A673 (cell line): Measurements from ENCODE around the gene OGFOD2.

Experiments used
- EZH2 ChIP-seq: fragments of 200-600 bp; sonication (generic); IDR thresholded peaks from 2 replicates; pipeline ENCODE4 v1.6.1; 2017; ENCODE audit warnings: borderline replicate concordance, low read depth, mild to moderate bottlenecking, mixed read lengths, antibody characterized with exemption, low read length; ENCODE audit not compliant: poor library complexity, severe bottlenecking
- TF ChIP-seq, protein P1 (sequence below): fragments of 300-800, 200-600 bp; sonication (generic); conservative IDR thresholded peaks from 2 replicates; pipeline ENCODE4 v1.5.1; 2017; ENCODE audit warnings: low read depth, mild to moderate bottlenecking, antibody characterized with exemption, low read length, moderate library complexity, mixed read lengths

GRCh38 chr12:123010681-123011080 lies 35.6 kb downstream of the OGFOD2 start:
- TF ChIP-seq, protein P1, sequence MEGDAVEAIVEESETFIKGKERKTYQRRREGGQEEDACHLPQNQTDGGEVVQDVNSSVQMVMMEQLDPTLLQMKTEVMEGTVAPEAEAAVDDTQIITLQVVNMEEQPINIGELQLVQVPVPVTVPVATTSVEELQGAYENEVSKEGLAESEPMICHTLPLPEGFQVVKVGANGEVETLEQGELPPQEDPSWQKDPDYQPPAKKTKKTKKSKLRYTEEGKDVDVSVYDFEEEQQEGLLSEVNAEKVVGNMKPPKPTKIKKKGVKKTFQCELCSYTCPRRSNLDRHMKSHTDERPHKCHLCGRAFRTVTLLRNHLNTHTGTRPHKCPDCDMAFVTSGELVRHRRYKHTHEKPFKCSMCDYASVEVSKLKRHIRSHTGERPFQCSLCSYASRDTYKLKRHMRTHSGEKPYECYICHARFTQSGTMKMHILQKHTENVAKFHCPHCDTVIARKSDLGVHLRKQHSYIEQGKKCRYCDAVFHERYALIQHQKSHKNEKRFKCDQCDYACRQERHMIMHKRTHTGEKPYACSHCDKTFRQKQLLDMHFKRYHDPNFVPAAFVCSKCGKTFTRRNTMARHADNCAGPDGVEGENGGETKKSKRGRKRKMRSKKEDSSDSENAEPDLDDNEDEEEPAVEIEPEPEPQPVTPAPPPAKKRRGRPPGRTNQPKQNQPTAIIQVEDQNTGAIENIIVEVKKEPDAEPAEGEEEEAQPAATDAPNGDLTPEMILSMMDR, result no peak
- no peak for TF ChIP-seq EZH2
